ENCODE results near the gene DTX1. TPM values are rescaled to one million over a fixed set of nuclear protein-coding genes. Genes with fewer than 3 reads are reported as not detected.

The DTX1 gene
- total and polyA plus RNA-seq, 4 donors, result 2.1 to 33.2 (median 10.0) TPM

- TF ChIP-seq, protein P1, sequence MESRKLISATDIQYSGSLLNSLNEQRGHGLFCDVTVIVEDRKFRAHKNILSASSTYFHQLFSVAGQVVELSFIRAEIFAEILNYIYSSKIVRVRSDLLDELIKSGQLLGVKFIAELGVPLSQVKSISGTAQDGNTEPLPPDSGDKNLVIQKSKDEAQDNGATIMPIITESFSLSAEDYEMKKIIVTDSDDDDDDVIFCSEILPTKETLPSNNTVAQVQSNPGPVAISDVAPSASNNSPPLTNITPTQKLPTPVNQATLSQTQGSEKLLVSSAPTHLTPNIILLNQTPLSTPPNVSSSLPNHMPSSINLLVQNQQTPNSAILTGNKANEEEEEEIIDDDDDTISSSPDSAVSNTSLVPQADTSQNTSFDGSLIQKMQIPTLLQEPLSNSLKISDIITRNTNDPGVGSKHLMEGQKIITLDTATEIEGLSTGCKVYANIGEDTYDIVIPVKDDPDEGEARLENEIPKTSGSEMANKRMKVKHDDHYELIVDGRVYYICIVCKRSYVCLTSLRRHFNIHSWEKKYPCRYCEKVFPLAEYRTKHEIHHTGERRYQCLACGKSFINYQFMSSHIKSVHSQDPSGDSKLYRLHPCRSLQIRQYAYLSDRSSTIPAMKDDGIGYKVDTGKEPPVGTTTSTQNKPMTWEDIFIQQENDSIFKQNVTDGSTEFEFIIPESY (IDR thresholded peaks at IDR 0.05), result no peak
- no peak for TF ChIP-seq YY1 (IDR thresholded peaks at IDR 0.05)
- no peak for TF ChIP-seq SP1 (IDR thresholded peaks at IDR 0.05)
- no peak for TF ChIP-seq NR2F2 (IDR thresholded peaks at IDR 0.05)
- no peak for TF ChIP-seq GABPA (IDR thresholded peaks at IDR 0.05 in 1 of 2, conservative IDR thresholded peaks at IDR 0.05 in 1 of 2)
Measured at GRCh38 chr12:113102811-113103210, 46.3 kb downstream of the DTX1 start (continued).

DNA sequence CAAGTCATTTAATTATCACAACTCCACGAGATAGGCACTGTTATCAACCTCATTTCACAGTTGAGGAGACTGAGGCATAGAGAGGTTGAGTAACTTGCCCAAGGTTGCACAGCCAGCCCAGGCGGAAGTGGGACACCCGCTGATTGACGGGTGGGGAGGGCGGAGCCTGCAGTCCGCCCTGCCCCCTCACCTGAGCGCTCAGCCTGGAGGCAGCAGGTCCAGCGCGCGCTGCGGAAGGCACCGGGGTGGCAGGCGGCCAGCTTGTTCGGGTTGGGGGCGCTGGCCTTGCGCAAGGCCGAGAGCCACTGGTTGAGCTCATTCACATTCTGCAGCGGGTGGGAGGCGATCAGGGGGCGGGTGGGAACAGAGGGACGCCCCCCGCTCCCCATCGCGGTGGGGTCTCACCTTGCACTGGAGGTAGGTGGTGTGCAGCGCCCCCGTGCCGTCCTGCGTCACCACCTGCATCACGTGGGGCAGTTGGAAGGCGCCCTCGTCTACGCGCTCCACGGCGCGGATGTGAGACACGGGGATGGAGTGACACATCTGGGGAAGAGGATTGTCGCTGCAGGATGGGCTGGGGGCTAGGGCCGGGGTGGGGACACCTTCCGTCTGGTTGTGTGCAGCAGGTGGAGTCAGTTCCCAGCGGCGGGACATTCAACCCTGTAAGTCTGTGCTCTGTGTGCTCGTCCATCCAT is 47.4 kb downstream of the DTX1 start:
- 14% methylated on average over 43 of the region's 43 CpGs for WGBS
- Histone ChIP-seq H3K4me1 (ENCODE audit: control insufficient read depth in 4 of 4, insufficient read depth in 4 of 4, low read length in 3 of 4) (peaks cover 0 to 6% (median 1%) of the 10 kb centered on the region in 4 donors), H3K9me3 (ENCODE audit: control insufficient read depth in 4 of 4, low read length in 3 of 4) (no peaks in the 10 kb centered on the region), H3K36me3 (ENCODE audit: control insufficient read depth in 4 of 4, insufficient read depth in 3 of 4, low read depth in 1 of 4, low read length in 3 of 4) (no peaks in the 10 kb centered on the region), H3K4me3 (ENCODE audit: low read depth in 1 of 3, low read length in 3 of 3) (no peak overlapping the region), H3K27me3 (ENCODE audit: control insufficient read depth in 4 of 4, insufficient read depth in 4 of 4, low read length in 3 of 4) (no peaks in the 10 kb centered on the region), H3K27ac (ENCODE audit: low read depth in 1 of 2, low read length in 2 of 2) (no peak overlapping the region), H3K9ac (ENCODE audit: low read depth in 1 of 2, low read length in 2 of 2) (no peak overlapping the region)
- TF ChIP-seq HNF4A (conservative IDR thresholded peaks at IDR 0.05) (no peak), FOXA1 (IDR thresholded peaks at IDR 0.05) (no peak), YY1 (IDR thresholded peaks at IDR 0.05) (no peak), GABPA (IDR thresholded peaks at IDR 0.05 in 1 of 2, conservative IDR thresholded peaks at IDR 0.05 in 1 of 2) (no peak), EGR1 (IDR thresholded peaks at IDR 0.05; ENCODE audit: low read depth in 2 of 2) (no peak), JUND (IDR thresholded peaks at IDR 0.05) (no peak), SP1 (IDR thresholded peaks at IDR 0.05) (no peak), RXRA (IDR thresholded peaks at IDR 0.05) (no peak), HNF4G (IDR thresholded peaks at IDR 0.05) (no peak), FOXA2 (IDR thresholded peaks at IDR 0.05) (no peak), REST (IDR thresholded peaks at IDR 0.05) (no peak)
- TF ChIP-seq, protein P1 (IDR thresholded peaks at IDR 0.05), result no peak
- TF ChIP-seq, protein P2, sequence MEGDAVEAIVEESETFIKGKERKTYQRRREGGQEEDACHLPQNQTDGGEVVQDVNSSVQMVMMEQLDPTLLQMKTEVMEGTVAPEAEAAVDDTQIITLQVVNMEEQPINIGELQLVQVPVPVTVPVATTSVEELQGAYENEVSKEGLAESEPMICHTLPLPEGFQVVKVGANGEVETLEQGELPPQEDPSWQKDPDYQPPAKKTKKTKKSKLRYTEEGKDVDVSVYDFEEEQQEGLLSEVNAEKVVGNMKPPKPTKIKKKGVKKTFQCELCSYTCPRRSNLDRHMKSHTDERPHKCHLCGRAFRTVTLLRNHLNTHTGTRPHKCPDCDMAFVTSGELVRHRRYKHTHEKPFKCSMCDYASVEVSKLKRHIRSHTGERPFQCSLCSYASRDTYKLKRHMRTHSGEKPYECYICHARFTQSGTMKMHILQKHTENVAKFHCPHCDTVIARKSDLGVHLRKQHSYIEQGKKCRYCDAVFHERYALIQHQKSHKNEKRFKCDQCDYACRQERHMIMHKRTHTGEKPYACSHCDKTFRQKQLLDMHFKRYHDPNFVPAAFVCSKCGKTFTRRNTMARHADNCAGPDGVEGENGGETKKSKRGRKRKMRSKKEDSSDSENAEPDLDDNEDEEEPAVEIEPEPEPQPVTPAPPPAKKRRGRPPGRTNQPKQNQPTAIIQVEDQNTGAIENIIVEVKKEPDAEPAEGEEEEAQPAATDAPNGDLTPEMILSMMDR (IDR thresholded peaks at IDR 0.05; ENCODE audit: low read depth, low read length, missing input control), result no peak
- TF ChIP-seq, protein P3, sequence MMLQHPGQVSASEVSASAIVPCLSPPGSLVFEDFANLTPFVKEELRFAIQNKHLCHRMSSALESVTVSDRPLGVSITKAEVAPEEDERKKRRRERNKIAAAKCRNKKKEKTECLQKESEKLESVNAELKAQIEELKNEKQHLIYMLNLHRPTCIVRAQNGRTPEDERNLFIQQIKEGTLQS (IDR thresholded peaks at IDR 0.05), result no peak
- no peak for DNase-seq (ENCODE audit: low spot score)

Data from liver (tissue), 9 donors.